Measurements from ENCODE around the gene ARMCX2.
A peak's percentile ranks its signal among the peaks of the same experiment; 100 is the strongest.
"Not testable (repeated sequence)": the region's sequence is repeated elsewhere in the genome, so short reads cannot be mapped to it uniquely, and the experiment has no call there.

Gene ARMCX2

DNA sequence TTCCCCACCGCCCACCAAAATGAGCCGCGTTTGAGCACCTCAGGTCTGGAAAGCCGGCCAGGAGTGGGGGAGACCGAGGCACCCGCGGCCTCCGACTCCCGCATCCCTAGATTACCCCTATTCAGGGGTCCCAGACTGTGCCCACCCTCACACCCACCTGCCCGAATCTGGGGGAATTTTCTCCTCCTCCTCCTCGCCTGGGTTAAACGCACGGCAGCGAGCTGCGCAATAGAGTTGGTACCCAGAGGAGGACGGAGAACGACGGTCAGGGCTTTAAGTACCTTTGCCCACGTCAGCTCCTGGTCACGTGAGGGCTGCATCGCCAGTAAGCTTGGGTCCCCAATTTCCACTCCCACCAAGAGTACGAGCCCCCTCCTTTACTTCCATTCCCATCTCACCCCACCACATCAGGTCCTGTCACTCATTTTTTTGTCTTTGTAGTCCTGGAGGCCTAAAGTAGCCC, at the start of gene ARMCX2:
TSS of gene ARMCX2 (minus strand) at position 250 of the 463 bp plus-strand sequence. CDS start 2,262 bp downstream, outside the sequence.
- no peak for DNase-seq

DNA sequence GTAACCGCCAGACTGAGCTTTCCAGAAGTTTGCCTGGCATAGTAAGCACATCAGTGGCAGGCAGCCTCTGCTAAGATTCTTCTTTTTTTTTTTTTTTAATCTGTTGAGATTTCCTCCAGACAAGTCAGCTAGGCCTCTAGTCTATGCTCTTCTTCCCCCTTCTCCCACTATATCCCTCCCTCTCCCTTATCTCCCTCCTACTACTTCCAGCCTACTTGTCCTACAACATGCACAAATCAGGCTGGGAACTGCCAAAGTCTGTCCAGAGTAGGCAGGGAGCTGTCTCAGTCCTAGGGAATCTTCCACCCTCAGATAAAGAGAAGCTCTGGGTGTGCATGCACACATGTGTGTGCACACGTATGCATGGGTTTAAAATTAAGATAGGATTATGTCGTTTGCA, 49.7 kb upstream of the ARMCX2 start:
- no peak for DNase-seq

GRCh38 chrX:101708163-101708562, 48.5 kb upstream of the ARMCX2 start:
- no peak for DNase-seq

DNA sequence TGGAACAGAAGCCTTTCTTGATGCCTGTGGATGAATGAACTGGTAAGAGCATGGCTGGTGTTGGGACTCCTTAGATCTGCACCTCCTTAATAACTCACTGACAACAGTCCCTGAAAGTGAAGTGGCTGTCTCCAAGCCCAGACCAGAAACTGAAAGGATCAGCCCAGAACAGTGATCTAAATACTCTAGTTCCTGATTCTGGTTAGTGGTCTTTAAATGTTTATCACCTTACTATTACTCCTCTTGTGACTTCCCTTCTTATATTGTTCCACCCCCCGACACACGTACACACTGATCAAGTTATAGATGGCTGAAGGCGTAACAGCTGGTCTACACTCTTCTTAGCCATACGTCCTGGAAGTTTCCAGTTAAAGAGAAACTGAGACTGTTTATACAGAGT, 33.8 kb upstream of the ARMCX2 start:
- DNase-seq: no peak

DNA sequence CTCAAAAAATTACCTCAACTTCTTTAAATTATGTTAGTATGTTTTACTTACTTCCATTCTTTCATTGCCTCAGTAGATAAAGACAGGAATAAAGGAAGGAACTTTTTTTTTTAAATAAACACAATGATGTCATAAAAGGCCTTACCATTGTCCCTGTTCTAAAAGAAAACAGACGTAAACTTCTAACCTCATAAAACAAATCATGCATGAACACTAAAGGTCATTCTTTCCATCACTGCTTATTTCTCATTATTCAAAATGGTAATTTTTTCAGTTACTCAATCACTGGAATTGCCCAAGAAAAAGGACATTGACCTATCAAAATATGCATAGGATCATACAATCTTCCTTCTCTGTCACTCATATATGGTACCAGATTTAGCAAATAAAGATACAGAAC, 32.2 kb upstream of the ARMCX2 start:
- DNase-seq: no peak

GRCh38 chrX:101686574-101686973, 26.9 kb upstream of the ARMCX2 start:
- no peak for DNase-seq

GRCh38 chrX:101685923-101686322, 26.3 kb upstream of the ARMCX2 start:
- DNase-seq: no peak

DNA sequence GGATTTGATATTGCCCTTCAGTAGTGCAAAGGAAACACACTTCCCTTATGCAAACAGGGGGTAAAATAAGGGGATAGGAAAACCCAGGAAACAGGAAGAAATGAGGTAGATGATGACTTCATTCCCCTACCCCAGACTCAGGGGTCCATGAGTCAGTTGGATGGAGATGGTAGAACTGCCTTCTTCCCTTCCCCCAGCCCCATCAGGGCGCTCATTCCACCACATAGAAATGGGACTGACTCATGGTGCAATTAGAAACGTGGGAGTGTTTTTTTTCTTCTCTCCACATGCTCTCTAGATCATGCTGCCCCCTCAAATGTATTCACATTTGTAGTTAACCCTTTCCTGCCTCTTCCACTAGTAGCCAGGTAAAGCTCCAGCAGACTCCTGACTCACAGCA, 23.1 kb upstream of the ARMCX2 start:
- no peak for DNase-seq

DNA sequence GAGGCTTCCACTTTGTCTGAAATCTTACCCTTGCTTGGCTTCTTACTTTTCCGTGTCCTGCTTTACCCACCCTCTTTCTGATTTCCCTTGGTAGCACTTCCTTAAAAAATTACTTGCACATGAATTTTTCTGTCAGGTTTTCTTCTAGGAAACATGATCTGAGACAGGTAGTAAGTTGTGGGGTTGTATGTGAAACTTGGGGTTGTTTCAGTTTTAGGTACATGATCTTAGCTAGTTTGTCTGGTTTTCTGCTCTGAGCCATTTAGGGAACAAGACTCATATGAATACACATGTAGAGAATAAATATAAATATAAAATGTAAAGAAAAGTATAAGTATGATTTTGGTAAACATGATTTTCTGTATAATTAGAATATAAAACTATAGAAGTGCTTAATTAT, 17.4 kb upstream of the ARMCX2 start:
- no peak for DNase-seq

DNA sequence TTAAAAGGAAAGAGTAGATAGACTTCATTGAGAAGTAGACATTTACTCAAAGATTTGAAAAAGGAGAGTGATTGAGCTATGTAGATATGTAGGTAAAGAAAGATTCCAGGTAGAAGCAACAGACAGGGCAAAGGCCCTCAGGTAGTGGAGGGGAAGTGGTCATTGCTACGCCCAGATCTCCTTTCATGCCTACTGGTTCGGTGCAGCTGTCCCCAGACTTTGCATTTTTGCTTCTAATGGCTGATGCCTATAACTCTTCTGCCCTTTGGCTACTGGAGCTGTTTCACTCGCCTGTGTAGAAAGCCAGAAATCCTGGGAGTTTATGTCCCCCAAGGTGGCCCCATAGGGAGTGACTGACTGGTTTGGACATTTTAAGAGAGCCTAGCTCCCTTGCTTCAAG, 16.9 kb upstream of the ARMCX2 start:
- no peak for DNase-seq

DNA sequence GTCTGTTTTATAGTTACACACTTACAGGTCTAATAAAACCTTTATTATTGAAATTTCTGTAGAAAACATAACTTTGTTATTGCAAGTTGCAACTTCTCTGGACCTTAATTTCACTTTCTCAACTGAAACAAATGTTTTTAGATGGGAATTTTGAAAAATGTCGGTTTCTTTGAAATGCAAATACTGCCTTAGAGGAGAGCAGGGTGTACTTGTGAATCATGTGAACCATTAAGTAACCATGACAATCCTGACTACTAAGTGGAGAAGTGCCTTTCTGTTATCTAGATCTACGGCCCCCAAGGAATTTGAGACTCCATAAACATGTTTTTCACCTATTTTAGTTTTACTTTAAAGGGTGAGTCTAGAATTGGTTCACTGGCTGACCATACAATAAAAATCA, 8.5 kb upstream of the ARMCX2 start:
- DNase-seq: no peak

- DNase-seq: peak; percentile 67
Observed at GRCh38 chrX:101658661-101659491, 774 bp downstream of the ARMCX2 start.

- no peak for DNase-seq
Observed at GRCh38 chrX:101657495-101657894, 2.2 kb downstream of the ARMCX2 start.

DNA sequence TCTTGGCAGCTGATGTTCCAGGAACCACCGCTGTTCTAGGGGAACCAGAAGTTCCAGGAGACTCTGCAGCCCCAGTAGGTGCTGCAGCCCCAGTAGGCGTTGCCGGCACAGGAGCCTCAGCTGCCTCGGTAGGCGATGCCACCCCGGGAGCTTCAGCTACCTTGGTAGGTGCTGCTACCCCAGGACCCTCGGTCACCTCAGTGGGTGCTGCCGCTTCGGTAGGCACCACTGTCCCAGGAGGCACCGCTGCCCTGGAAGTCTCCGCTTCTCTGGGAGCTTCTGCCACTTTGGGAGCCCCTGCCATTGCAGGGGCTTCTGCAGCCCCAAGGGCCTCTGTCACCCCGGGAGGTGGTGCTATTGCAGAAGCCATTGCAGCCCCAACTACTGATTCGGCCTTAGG, 2.8 kb downstream of the ARMCX2 start:
- DNase-seq: no peak

DNA sequence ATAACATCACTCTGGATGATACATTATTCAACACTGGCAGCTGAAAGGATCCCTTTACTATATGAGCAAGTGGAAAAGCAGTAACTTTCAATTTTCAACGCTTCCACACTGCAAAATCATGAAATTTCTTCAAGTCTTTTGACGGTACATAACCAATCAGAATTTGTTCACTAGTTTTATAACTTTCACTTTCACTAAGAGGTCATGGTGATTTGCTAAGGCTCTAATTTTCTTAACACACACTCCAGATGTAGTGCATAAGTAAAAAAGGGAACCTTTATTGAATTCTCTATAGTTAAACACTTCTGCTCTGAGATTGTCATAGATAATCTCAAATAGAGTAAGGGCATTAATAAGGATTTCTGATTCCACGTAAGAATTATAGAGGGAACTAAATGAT, 4.1 kb downstream of the ARMCX2 start:
- no peak for DNase-seq

DNA sequence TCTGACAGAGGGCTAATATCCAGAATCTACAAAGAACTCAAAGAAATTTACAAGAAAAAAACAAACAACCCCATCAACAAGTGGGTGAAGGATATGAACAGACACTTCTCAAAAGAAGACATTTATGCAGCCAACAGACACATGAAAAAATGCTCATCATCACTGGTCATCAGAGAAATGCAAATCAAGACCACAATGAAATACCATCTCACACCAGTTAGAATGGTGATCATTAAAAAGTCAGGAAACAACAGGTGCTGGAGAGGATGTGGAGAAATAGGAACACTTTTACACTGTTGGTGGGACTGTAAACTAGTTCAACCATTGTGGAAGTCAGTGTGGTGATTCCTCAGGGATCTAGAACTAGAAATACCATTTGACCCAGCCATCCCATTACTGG, 11.9 kb downstream of the ARMCX2 start:
- not testable (repeated sequence) for DNase-seq

- DNase-seq: no peak
Observed at GRCh38 chrX:101642093-101642492, 17.6 kb downstream of the ARMCX2 start.

DNA sequence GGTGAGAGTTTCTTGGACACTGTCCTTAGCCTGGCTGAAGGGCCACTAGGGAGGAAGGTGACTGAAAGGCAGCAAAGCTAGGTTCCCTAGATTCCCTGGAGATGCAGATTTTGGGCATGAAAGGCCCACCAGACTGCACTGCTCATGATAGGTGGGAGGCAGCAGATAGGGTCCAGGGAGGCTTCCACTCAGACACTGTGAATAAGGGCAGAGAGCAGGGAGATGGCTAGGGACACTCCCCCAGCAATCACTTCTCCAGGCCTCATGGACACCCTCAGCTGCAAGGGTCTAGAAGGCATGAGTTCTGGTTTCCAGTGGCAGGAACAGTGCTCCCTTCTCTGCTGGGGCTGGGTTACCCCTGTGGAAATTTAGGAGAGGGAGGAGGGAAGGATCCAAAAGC, 20.1 kb downstream of the ARMCX2 start:
- DNase-seq: no peak

DNA sequence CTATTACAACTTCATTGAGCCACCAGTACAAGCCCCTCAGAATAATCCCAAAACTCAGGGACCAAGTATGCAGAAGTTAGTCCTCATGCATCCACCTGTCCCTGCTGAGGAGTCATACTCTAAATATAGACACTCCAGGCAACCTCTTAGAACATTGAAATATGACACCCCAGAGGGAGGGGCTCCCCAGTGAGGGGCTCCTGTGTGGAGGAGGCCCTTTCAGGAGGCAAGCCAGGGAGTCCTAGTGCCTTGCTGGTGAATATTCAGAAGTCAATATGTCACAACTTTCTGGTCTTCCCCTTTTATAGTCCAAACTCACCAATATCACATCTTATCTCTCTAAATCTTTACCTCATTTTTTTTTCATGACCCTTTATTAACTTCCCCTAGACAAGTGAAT, 40.3 kb downstream of the ARMCX2 start:
- no peak for DNase-seq

GRCh38 chrX:101617211-101618191, 42.1 kb downstream of the ARMCX2 start, which contains the start of gene ARMCX6:
Gene ARMCX6, minus strand, starts transcription at chrX:101618000. Its CDS starts 1,380 bp downstream, at chrX:101616620.
- peak; percentile 70 for DNase-seq

DNA sequence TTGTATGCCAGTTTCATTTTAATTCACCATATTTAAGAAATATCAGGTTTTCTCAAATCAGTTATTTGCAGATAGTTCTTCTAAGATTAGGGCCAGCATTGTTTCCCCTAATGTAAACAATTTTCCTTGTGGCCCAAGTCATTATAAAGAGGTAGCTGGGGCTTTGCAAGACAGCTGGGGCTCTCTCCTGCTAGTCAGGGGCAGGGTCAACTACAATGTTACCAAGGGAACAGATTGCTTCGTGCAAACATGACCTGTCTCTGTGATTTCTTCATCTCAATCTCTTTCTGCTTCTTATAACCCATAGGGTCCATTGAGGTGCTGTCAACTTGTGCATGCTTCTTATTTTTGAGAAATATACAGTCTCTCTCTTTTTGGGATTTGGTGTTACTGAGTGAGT, 53.9 kb downstream of the ARMCX2 start:
- DNase-seq: no peak

Data from stimulated activated CD4-positive, alpha-beta T cell treated with anti-CD3 and anti-CD28 coated beads, Interleukin-4, amount 100 ng/mL, for 1 hour (primary cell).